Measurements from ENCODE around the gene PKNOX1.
"Not testable (repeated sequence)": the region's sequence is repeated elsewhere in the genome, so short reads cannot be mapped to it uniquely, and the experiment has no call there.

PKNOX1 gene

DNA sequence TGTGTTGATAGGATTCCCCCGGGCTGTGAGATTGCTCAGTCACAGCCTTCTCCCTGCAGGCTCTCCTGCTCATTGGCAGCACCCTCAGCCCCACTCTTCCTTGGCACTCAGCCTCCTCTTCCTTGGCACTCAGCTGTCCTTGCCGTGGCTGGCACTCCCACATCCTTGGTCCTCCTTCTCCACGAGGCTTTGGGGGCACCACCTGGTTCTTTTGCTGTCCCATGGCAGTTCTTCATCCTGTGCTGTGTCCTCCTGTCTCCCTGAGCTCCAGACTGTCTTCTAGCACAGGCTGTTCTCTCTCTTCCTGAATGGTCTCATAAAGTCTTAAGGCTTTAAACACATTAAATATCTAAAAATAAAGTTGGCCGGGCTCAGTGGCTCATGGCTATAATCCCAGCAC is 27.0 kb downstream of the PKNOX1 start:
- TF ChIP-seq, protein P1, sequence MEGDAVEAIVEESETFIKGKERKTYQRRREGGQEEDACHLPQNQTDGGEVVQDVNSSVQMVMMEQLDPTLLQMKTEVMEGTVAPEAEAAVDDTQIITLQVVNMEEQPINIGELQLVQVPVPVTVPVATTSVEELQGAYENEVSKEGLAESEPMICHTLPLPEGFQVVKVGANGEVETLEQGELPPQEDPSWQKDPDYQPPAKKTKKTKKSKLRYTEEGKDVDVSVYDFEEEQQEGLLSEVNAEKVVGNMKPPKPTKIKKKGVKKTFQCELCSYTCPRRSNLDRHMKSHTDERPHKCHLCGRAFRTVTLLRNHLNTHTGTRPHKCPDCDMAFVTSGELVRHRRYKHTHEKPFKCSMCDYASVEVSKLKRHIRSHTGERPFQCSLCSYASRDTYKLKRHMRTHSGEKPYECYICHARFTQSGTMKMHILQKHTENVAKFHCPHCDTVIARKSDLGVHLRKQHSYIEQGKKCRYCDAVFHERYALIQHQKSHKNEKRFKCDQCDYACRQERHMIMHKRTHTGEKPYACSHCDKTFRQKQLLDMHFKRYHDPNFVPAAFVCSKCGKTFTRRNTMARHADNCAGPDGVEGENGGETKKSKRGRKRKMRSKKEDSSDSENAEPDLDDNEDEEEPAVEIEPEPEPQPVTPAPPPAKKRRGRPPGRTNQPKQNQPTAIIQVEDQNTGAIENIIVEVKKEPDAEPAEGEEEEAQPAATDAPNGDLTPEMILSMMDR (IDR thresholded peaks at IDR 0.05; ENCODE audit: control insufficient read depth, insufficient read depth, low read depth, low read length, missing control alignments) = no peak
- H3K4me3 ChIP-seq (ENCODE audit: control insufficient read depth, low read depth, low read length) = no peak overlapping the region
- DNase-seq (ENCODE audit: low read depth) = no peak

DNA sequence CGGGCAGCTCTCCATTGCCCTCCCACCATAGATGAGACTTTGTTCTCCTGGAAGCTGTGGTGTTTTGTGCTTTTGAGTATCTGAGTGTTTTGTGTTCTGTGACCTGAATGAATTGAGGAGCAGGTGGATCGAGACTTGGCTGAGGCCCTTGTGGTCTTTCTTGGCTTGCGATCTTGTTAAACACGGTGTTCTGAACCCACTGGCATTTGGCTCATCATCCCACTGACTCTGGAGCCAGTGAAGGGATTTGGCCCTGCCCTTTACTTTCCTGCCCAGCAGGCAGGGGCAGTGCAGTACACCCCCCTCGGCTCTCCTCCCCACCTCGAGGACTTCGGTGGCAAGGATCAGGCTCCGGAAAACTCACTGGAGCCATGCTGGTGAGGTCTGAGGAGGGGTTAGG is 30.6 kb downstream of the PKNOX1 start:
- TF ChIP-seq, protein P1 (IDR thresholded peaks at IDR 0.05; ENCODE audit: control insufficient read depth, insufficient read depth, low read depth, low read length, missing control alignments) = no peak
- H3K4me3 ChIP-seq (ENCODE audit: control insufficient read depth, low read depth, low read length) = no peak overlapping the region

DNA sequence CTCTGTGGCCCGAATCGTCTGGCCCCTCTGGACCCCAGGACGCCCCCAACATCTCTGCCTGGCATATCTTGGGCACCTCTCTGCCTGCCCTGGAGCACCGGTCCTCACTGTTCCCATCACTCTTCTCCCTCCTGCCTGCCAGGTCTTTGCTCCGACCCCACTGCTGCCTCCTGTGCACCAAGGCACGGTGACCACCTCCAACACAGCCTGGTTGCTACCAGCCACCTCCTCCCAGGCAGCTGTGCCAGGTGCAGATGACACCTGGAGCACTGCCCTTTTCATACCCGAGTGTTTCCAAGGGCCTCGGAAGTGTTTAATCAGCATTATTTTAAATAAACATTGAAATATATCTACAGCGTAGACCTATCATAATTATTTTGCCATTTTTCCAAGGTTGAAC is 31.3 kb downstream of the PKNOX1 start:
- DNase-seq (ENCODE audit: low read depth) = no peak
- H3K4me3 ChIP-seq (ENCODE audit: control insufficient read depth, low read depth, low read length) = no peak overlapping the region
- TF ChIP-seq, protein P1 (IDR thresholded peaks at IDR 0.05; ENCODE audit: control insufficient read depth, insufficient read depth, low read depth, low read length, missing control alignments) = no peak

More for the DNA sequence above, 30.6 kb downstream of the PKNOX1 start:
- DNase-seq (ENCODE audit: low read depth) = no peak

DNA sequence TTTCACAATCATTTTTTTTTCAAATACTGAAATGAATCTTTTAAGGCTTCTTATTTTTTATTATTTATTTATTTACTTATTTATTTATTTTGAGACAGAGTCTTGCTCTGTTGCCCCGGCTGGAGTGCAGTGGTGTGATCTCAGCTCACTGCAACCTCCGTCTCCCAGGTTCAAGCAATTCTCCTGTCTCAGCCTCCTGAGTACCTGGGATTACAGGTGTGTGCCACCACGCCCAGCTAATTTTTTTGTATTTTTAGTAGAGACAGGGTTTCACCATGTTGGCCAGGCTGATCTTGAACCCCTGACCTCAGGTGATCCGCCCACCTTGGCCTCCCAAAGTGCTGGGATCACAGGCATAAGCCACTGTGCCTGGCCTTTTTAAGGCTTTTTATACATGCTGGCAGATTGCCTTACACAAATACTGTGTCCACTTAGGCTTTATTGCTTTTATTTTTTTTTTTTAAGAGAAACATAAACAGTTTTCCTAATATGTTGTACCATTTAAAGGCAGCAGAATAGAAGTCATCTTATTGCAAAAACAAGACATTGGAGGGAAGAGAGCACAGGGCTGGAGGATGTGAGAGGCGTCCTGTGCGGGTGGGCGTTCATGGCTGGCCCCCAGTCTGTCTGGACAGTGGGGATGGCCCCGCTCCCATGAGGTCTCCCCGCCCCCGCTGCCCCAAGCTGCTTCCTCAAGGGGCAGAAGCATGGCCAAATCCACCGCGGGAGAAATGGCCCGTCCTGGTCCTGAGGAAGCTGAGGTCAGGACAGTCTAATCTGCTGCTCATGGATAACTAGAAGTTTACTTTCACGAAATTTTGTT is 31.9 kb downstream of the PKNOX1 start:
- H3K4me3 ChIP-seq (ENCODE audit: control insufficient read depth, low read depth, low read length); DNase-seq (ENCODE audit: low read depth): not testable (repeated sequence)

DNA sequence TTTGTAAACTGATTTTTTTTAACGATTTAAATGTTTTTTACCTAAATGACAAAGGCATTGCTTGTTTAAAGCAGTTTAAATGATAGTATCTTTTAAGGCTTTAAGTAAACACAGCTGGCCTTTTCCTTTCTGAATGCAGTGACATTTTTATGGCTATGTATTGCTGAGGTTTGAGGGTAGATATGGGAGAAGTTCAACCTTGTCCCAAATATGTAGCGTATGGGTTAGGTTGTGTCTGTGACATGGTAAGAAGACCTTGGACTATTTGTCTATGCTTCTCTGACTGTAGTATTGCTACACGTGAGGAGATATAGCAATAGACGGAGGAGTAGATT is 32.5 kb downstream of the PKNOX1 start:
- no peak overlapping the region for H3K4me3 ChIP-seq (ENCODE audit: control insufficient read depth, low read depth, low read length)
- DNase-seq (ENCODE audit: low read depth) = no peak
- TF ChIP-seq, protein P1 (IDR thresholded peaks at IDR 0.05; ENCODE audit: control insufficient read depth, insufficient read depth, low read depth, low read length, missing control alignments) = no peak

DNA sequence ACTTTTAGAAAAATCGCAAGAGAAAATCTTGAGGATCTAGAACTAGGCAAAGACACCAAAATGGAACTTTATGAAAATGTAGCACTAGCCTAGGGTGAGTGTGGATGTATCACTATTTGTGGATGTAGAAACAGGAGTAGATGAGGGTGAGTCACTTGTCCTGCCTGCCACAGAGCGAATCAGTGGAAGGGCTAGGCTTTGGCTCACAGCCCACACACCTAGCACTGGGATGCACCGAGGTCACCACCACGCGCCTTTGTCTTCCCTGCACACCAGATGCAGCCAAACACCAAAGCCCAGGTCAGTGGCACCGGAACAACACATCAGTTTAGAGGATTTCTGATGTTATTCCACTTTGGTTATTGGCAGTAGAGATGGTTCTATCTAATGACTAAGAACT is 38.2 kb downstream of the PKNOX1 start:
- no peak for DNase-seq (ENCODE audit: low read depth)
- TF ChIP-seq, protein P1 (IDR thresholded peaks at IDR 0.05; ENCODE audit: control insufficient read depth, insufficient read depth, low read depth, low read length, missing control alignments) = no peak
- H3K4me3 ChIP-seq (ENCODE audit: control insufficient read depth, low read depth, low read length) = no peak overlapping the region

DNA sequence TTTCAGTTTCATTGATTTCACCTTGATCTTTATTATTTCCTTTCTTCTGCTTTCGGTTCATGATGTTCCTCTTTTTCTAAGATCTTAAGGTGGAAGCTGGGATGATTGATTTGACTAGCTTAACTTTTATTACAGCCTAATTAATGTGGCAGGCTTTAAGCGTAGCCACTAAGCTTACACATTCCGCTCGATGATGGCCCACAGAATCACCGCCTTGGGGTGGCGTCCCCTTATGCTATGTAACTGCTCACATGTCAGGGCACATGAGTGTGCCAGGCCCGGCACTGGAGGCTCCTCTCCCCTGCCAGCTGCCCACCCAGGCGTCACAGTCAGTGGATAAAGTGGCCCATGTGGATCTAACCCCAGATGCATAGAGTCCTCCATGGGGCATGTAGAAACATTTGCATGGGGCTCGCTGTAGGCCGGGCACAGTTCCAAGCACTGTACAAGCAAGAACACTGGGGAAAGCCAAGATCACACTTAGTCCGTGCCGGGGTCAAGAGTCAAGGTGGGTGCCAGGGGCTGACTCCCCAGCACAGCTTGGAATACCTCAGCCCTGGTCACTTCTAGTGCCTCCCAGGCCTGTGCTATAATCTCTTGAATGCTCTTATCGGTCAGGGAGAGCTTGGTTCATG is 41.7 kb downstream of the PKNOX1 start:
- H3K4me3 ChIP-seq (ENCODE audit: control insufficient read depth, low read depth, low read length) = no peak overlapping the region
- DNase-seq (ENCODE audit: low read depth) = no peak
- TF ChIP-seq, protein P1 (IDR thresholded peaks at IDR 0.05; ENCODE audit: control insufficient read depth, insufficient read depth, low read depth, low read length, missing control alignments) = no peak
